Fibroblast of lung (primary cell): ENCODE measurements around the gene GIPC3. TPM values are rescaled to one million over a fixed set of nuclear protein-coding genes. Genes with fewer than 3 reads are reported as not detected.

Experiments used
- DNase-seq, 2 donors: peaks; one replicate each; pipeline versions ENCODE4 v3.0.0 to v3.0.0-alpha.2; 2010; ENCODE audit warnings: low read depth in 2 of 2
- H2AFZ ChIP-seq: 2 replicates; pipeline ENCODE4 v1.5.1; 2012; ENCODE audit warnings: low read length, control low read depth, inconsistent platforms
- H3K27ac ChIP-seq: 2 replicates; pipeline ENCODE4 v1.5.1; 2011; ENCODE audit warnings: low read length, control low read depth; ENCODE audit not compliant: insufficient read depth
- H3K27me3 ChIP-seq: 2 replicates; pipeline ENCODE4 v1.5.1; 2011; ENCODE audit warnings: mild to moderate bottlenecking, low read length; ENCODE audit not compliant: control insufficient read depth, insufficient read depth
- H3K36me3 ChIP-seq: 2 replicates; pipeline ENCODE4 v1.5.1; 2011; ENCODE audit warnings: low read length; ENCODE audit not compliant: control insufficient read depth, insufficient read depth
- H3K4me1 ChIP-seq: 2 replicates; pipeline ENCODE4 v1.5.1; 2011; ENCODE audit warnings: low read length; ENCODE audit not compliant: control insufficient read depth, insufficient read depth; ENCODE audit errors: extremely low read depth
- H3K4me2 ChIP-seq: 2 replicates; pipeline ENCODE4 v1.5.1; 2011; ENCODE audit warnings: low read length, control low read depth; ENCODE audit not compliant: insufficient read depth; ENCODE audit errors: extremely low read depth
- H3K4me3 ChIP-seq, 4 experiments: fragments of 200-600 bp in 1 of 4; sonication (generic) in 1 of 4; replicated peaks in 1 of 4; 2 replicates each; pipeline ENCODE4 v1.5.1; 2011 to 2016; ENCODE audit warnings: low read length in 4 of 4, low read depth in 3 of 4, mild to moderate bottlenecking in 3 of 4, control low read depth in 2 of 4, inconsistent platforms in 1 of 4, mixed read lengths in 1 of 4; ENCODE audit not compliant: insufficient read depth in 1 of 4; ENCODE audit errors: control extremely low read depth in 1 of 4
- H3K79me2 ChIP-seq: 2 replicates; pipeline ENCODE4 v1.5.1; 2012; ENCODE audit warnings: mild to moderate bottlenecking, low read length, inconsistent platforms; ENCODE audit not compliant: control insufficient read depth, insufficient read depth
- H3K9ac ChIP-seq: 2 replicates; pipeline ENCODE4 v1.5.1; 2011; ENCODE audit warnings: mild to moderate bottlenecking, low read length, control low read depth; ENCODE audit not compliant: insufficient read depth
- H3K9me3 ChIP-seq: 2 replicates; pipeline ENCODE4 v1.5.1; 2012; ENCODE audit warnings: low read depth, low read length; ENCODE audit not compliant: control insufficient read depth, insufficient read depth
- H4K20me1 ChIP-seq: 2 replicates; pipeline ENCODE4 v1.5.1; 2011; ENCODE audit warnings: low read length; ENCODE audit not compliant: control insufficient read depth, insufficient read depth; ENCODE audit errors: extremely low read depth
- EZH2 ChIP-seq: IDR thresholded peaks from 2 replicates; pipeline ENCODE4 v1.5.1; 2012; ENCODE audit warnings: low read length, control low read depth, mild to moderate bottlenecking; ENCODE audit errors: missing control alignments
- polyA plus RNA-seq, 2 donors: library from polyadenylated mRNA; depleted of rRNA in 1 of 2; stranded (reverse) in 1 of 2; unstranded in 1 of 2; fragments of >200 nt; gene quantifications; 2 replicates each; pipeline ENCODE4 v1.2.1, GENCODE V29; 2011 to 2012; ENCODE audit warnings: missing spikeins in 1 of 2
- total RNA-seq: library from RNA; depleted of rRNA; stranded (reverse); fragments of >200 nt; gene quantifications from 2 replicates; pipeline ENCODE4 v1.2.1, GENCODE V29; 2014
- TF ChIP-seq, protein P1 (sequence below), 2 donors: IDR thresholded peaks in 1 of 2; conservative IDR thresholded peaks in 1 of 2; 1 replicate in 1 of 2; 2 replicates in 1 of 2; pipeline ENCODE4 v1.5.1; 2011 to 2012; ENCODE audit warnings: low read length in 2 of 2, control low read depth in 1 of 2, inconsistent platforms in 1 of 2, low read depth in 1 of 2, mild to moderate bottlenecking in 1 of 2

Gene GIPC3
- total and polyA plus RNA-seq, 2 donors (not counting 1 experiment from before 2014, with no cell fraction given), result under 0.01 to 0.60 TPM

DNA sequence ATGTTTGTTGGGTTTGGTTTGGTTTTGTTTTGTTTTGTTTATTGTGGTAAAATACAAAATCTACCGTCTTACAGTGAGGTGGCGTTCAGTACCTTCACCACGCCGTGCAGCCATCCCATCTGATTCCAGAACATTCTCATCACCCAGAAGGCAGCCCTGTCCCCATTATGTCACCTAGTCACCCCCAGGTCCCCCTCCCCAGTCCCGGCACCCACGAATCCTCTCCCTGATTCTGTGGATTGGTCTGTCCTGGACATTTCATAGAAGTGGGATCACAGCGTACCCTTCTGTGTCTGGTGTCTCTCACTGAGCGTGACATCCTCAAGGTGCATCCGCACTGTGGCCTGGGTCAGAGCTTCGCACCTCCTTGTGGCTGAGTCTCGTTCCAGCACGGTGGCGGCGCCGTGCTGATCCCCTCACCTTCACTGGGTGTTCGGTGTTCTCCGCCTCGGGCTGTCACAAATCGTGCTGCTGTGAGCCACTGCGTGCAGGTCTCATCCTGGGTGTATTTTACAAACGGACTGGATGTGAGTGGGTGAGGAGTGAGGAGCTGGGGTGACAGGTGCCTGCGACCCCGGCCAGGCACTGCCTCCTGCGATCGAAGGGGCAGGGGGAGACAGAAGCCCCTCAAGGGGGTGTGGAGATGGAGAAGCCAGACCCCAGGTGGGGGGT, 46.9 kb upstream of the GIPC3 start:
- no peak for TF ChIP-seq EZH2
- TF ChIP-seq, protein P1, sequence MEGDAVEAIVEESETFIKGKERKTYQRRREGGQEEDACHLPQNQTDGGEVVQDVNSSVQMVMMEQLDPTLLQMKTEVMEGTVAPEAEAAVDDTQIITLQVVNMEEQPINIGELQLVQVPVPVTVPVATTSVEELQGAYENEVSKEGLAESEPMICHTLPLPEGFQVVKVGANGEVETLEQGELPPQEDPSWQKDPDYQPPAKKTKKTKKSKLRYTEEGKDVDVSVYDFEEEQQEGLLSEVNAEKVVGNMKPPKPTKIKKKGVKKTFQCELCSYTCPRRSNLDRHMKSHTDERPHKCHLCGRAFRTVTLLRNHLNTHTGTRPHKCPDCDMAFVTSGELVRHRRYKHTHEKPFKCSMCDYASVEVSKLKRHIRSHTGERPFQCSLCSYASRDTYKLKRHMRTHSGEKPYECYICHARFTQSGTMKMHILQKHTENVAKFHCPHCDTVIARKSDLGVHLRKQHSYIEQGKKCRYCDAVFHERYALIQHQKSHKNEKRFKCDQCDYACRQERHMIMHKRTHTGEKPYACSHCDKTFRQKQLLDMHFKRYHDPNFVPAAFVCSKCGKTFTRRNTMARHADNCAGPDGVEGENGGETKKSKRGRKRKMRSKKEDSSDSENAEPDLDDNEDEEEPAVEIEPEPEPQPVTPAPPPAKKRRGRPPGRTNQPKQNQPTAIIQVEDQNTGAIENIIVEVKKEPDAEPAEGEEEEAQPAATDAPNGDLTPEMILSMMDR (conservative IDR thresholded peaks at IDR 0.05 in 1 of 2, IDR thresholded peaks at IDR 0.05 in 1 of 2; ENCODE audit: low read depth in 1 of 2, low read length in 2 of 2), result no peak
- Histone ChIP-seq H4K20me1 (no peaks in the 10 kb centered on the region), H3K4me3 (no peak overlapping the region), H2AFZ (no peak overlapping the region), H3K4me1 (peaks cover 5% of the 10 kb centered on the region), H3K9me3 (no peaks in the 10 kb centered on the region), H3K4me2 (no peak overlapping the region), H3K79me2 (no peaks in the 10 kb centered on the region), H3K27ac (no peak overlapping the region), H3K9ac (no peak overlapping the region), H3K27me3 (no peaks in the 10 kb centered on the region), H3K36me3 (peaks cover 25% of the 10 kb centered on the region)
- no peak for DNase-seq

DNA sequence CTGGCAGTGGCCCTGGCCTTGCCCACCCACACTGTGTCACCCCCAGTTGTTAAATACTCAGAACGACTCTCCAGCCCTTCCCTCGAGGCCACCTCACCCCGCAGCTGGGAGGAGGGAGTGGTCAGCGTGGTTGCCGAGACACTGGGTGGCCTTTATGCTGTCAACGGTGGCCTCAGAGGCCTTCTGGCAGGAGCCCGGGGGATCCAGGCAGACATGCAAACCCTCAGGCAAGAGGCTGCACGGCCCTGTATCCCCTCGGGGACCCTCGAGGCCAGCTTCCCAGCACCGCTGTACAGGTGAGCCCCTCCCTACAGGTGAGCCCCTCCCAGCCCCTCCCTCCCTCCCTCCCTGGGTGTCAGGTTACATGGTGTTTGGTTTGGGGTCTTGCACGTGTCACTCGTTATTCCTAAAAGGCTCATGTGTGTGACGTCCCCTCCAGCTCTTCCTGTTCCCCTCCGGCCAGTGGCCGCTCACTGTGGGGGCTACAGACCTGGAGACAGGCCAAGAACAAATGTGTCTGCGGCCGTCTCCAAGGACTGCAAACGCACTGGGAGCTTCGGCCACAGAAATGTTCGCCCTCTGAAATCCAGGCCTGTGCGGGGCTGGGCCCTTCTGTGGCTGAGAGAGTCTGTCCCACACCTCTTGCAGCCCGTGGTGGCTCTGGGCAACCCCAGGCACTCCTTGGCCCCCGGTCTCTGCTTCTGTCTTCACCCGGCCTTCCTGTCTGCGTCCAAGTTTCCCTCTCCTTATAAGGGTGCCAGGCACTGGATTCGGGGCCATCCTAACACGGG, 46.1 kb upstream of the GIPC3 start, which contains the start of gene TEKTIP1:
Gene TEKTIP1, plus strand, starts transcription at position 210 of the 791 bp plus-strand sequence. Its CDS starts 4 bp downstream, at position 214.
- Histone ChIP-seq H3K9ac (no peak within 1 kb of the TSS), H3K9me3 (no peaks in the 10 kb centered on the region), H3K4me1 (peaks cover 5% of the 10 kb centered on the region), H2AFZ (no peak within 1 kb of the TSS), H3K4me3 (no peak within 1 kb of the TSS), H3K27ac (no peak within 1 kb of the TSS), H4K20me1 (no peaks in the 10 kb centered on the region), H3K36me3 (peaks cover 23% of the 10 kb centered on the region), H3K27me3 (no peaks in the 10 kb centered on the region), H3K4me2 (no peak within 1 kb of the TSS), H3K79me2 (no peaks in the 10 kb centered on the region)
- no peak for DNase-seq
- no peak for TF ChIP-seq EZH2
- TF ChIP-seq, protein P1 (conservative IDR thresholded peaks at IDR 0.05 in 1 of 2, IDR thresholded peaks at IDR 0.05 in 1 of 2; ENCODE audit: low read depth in 1 of 2, low read length in 2 of 2), result no peak

DNA sequence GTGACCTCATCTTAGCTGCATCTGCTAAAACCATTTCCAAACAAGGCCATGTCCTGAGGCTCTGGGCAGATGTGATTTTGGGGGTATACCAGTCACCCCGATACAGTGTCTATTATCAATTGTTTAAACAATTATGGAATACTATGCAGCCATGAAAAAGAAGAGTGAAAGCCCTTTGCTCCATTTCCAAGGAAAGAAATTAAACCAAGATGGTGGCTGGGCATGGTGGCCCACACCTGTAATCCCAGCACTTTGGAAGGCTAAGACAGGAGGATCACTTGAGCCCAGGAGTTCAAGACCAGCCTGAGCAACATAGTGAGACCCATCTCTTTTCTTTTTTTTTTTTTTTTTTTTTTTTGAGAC, 45.5 kb upstream of the GIPC3 start:
- no peak for DNase-seq
- Histone ChIP-seq H2AFZ (no peak overlapping the region), H3K27me3 (no peaks in the 10 kb centered on the region), H3K4me1 (peaks cover 5% of the 10 kb centered on the region), H3K4me2 (no peak overlapping the region), H4K20me1 (no peaks in the 10 kb centered on the region), H3K9ac (no peak overlapping the region), H3K9me3 (no peaks in the 10 kb centered on the region), H3K79me2 (no peaks in the 10 kb centered on the region), H3K27ac (no peak overlapping the region), H3K4me3 (no peak overlapping the region), H3K36me3 (peaks cover 26% of the 10 kb centered on the region)
- TF ChIP-seq, protein P1 (conservative IDR thresholded peaks at IDR 0.05 in 1 of 2, IDR thresholded peaks at IDR 0.05 in 1 of 2; ENCODE audit: low read depth in 1 of 2, low read length in 2 of 2), result no peak
- TF ChIP-seq EZH2, result no peak
